ENCODE data around the gene HADH.

The HADH gene

GRCh38 chr4:107993969-107994368, 4.3 kb downstream of the HADH start:
- Histone ChIP-seq H3K36me3 (ENCODE audit: control insufficient read depth in 5 of 5, insufficient read depth in 5 of 5, low read length in 5 of 5) (peaks cover 0 to 5% (median 3%) of the 10 kb centered on the region in 5 donors), H3K27ac (ENCODE audit: low read depth, low read length) (peak overlapping the region; percentile 75), H3K4me1 (ENCODE audit: control insufficient read depth in 5 of 5, insufficient read depth in 5 of 5, low read length in 5 of 5) (peaks cover 2 to 77% (median 72%) of the 10 kb centered on the region in 5 donors), H3K27me3 (ENCODE audit: control insufficient read depth in 5 of 5, insufficient read depth in 4 of 5, low read length in 5 of 5) (no peaks in the 10 kb centered on the region), H3K4me3 (ENCODE audit: low read depth in 1 of 5, low read length in 5 of 5) (peak overlapping the region in 3 of 5 donors; percentile 5 to 17 (median 9)), H3K9me3 (ENCODE audit: control insufficient read depth in 5 of 5, low read length in 5 of 5) (no peaks in the 10 kb centered on the region), H3K9ac (ENCODE audit: low read length in 5 of 5) (peak overlapping the region in 2 of 5 donors; percentile 43 to 57)

- Histone ChIP-seq H3K27me3 (ENCODE audit: control insufficient read depth in 5 of 5, insufficient read depth in 4 of 5, low read length in 5 of 5) (no peaks in the 10 kb centered on the region), H3K4me1 (ENCODE audit: control insufficient read depth in 5 of 5, insufficient read depth in 5 of 5, low read length in 5 of 5) (peaks cover 2 to 73% (median 68%) of the 10 kb centered on the region in 5 donors), H3K27ac (ENCODE audit: low read depth, low read length) (peak overlapping the region; percentile 75), H3K9me3 (ENCODE audit: control insufficient read depth in 5 of 5, low read length in 5 of 5) (no peaks in the 10 kb centered on the region), H3K4me3 (ENCODE audit: low read depth in 1 of 5, low read length in 5 of 5) (no peak overlapping the region), H3K9ac (ENCODE audit: low read length in 5 of 5) (peak overlapping the region in 2 of 5 donors; percentile 43 to 57), H3K36me3 (ENCODE audit: control insufficient read depth in 5 of 5, insufficient read depth in 5 of 5, low read length in 5 of 5) (peaks cover 0 to 5% (median 3%) of the 10 kb centered on the region in 5 donors)
Measured at GRCh38 chr4:107994894-107995293, 5.2 kb downstream of the HADH start.

- Histone ChIP-seq H3K27me3 (ENCODE audit: control insufficient read depth in 5 of 5, insufficient read depth in 4 of 5, low read length in 5 of 5) (no peaks in the 10 kb centered on the region), H3K4me3 (ENCODE audit: low read depth in 1 of 5, low read length in 5 of 5) (no peak overlapping the region), H3K4me1 (ENCODE audit: control insufficient read depth in 5 of 5, insufficient read depth in 5 of 5, low read length in 5 of 5) (peaks cover 2 to 67% (median 49%) of the 10 kb centered on the region in 5 donors), H3K27ac (ENCODE audit: low read depth, low read length) (peak overlapping the region; percentile 75), H3K9ac (ENCODE audit: low read length in 5 of 5) (peak overlapping the region in 3 of 5 donors; percentile 22 to 45 (median 23)), H3K9me3 (ENCODE audit: control insufficient read depth in 5 of 5, low read length in 5 of 5) (no peaks in the 10 kb centered on the region), H3K36me3 (ENCODE audit: control insufficient read depth in 5 of 5, insufficient read depth in 5 of 5, low read length in 5 of 5) (peaks cover 2 to 9% (median 3%) of the 10 kb centered on the region in 5 donors)
Measured at GRCh38 chr4:107996949-107997788, 7.5 kb downstream of the HADH start.

GRCh38 chr4:107997794-107998193, 8.1 kb downstream of the HADH start:
- no peaks in the 10 kb centered on the region for H3K27me3 ChIP-seq (ENCODE audit: control insufficient read depth in 5 of 5, insufficient read depth in 4 of 5, low read length in 5 of 5)
- peak overlapping the region in 2 of 5 donors; percentile 0 to 3 for H3K9ac ChIP-seq (ENCODE audit: low read length in 5 of 5)
- peak overlapping the region in 1 of 5 donors; percentile 4 for H3K4me3 ChIP-seq (ENCODE audit: low read depth in 1 of 5, low read length in 5 of 5)
- peak overlapping the region; percentile 75 for H3K27ac ChIP-seq (ENCODE audit: low read depth, low read length)
- H3K4me1 ChIP-seq (ENCODE audit: control insufficient read depth in 5 of 5, insufficient read depth in 5 of 5, low read length in 5 of 5), result peaks cover 2 to 61% (median 43%) of the 10 kb centered on the region in 5 donors
- peaks cover 2 to 9% (median 3%) of the 10 kb centered on the region in 5 donors for H3K36me3 ChIP-seq (ENCODE audit: control insufficient read depth in 5 of 5, insufficient read depth in 5 of 5, low read length in 5 of 5)
- no peaks in the 10 kb centered on the region for H3K9me3 ChIP-seq (ENCODE audit: control insufficient read depth in 5 of 5, low read length in 5 of 5)

GRCh38 chr4:107999932-108000539, 10.3 kb downstream of the HADH start:
- Histone ChIP-seq H3K36me3 (ENCODE audit: control insufficient read depth in 5 of 5, insufficient read depth in 5 of 5, low read length in 5 of 5) (peaks cover 2 to 9% (median 3%) of the 10 kb centered on the region in 5 donors), H3K4me1 (ENCODE audit: control insufficient read depth in 5 of 5, insufficient read depth in 5 of 5, low read length in 5 of 5) (peaks cover 0 to 54% (median 29%) of the 10 kb centered on the region in 5 donors), H3K9me3 (ENCODE audit: control insufficient read depth in 5 of 5, low read length in 5 of 5) (no peaks in the 10 kb centered on the region), H3K9ac (ENCODE audit: low read length in 5 of 5) (no peak overlapping the region), H3K27me3 (ENCODE audit: control insufficient read depth in 5 of 5, insufficient read depth in 4 of 5, low read length in 5 of 5) (no peaks in the 10 kb centered on the region), H3K4me3 (ENCODE audit: low read depth in 1 of 5, low read length in 5 of 5) (no peak overlapping the region), H3K27ac (ENCODE audit: low read depth, low read length) (peak overlapping the region; percentile 29)

GRCh38 chr4:108001540-108002135, 11.9 kb downstream of the HADH start:
- H3K27ac ChIP-seq (ENCODE audit: low read depth, low read length), result peak overlapping the region; percentile 6
- no peaks in the 10 kb centered on the region for H3K9me3 ChIP-seq (ENCODE audit: control insufficient read depth in 5 of 5, low read length in 5 of 5)
- H3K36me3 ChIP-seq (ENCODE audit: control insufficient read depth in 5 of 5, insufficient read depth in 5 of 5, low read length in 5 of 5), result peaks cover 0 to 4% (median 3%) of the 10 kb centered on the region in 5 donors
- peaks cover 0 to 53% (median 33%) of the 10 kb centered on the region in 5 donors for H3K4me1 ChIP-seq (ENCODE audit: control insufficient read depth in 5 of 5, insufficient read depth in 5 of 5, low read length in 5 of 5)
- no peaks in the 10 kb centered on the region for H3K27me3 ChIP-seq (ENCODE audit: control insufficient read depth in 5 of 5, insufficient read depth in 4 of 5, low read length in 5 of 5)
- H3K4me3 ChIP-seq (ENCODE audit: low read depth in 1 of 5, low read length in 5 of 5), result no peak overlapping the region
- no peak overlapping the region for H3K9ac ChIP-seq (ENCODE audit: low read length in 5 of 5)

- H3K4me3 ChIP-seq (ENCODE audit: low read depth in 1 of 5, low read length in 5 of 5), result no peak overlapping the region
- no peak overlapping the region for H3K9ac ChIP-seq (ENCODE audit: low read length in 5 of 5)
- peaks cover 0 to 51% (median 21%) of the 10 kb centered on the region in 5 donors for H3K4me1 ChIP-seq (ENCODE audit: control insufficient read depth in 5 of 5, insufficient read depth in 5 of 5, low read length in 5 of 5)
- H3K27ac ChIP-seq (ENCODE audit: low read depth, low read length), result peak overlapping the region; percentile 17
- H3K36me3 ChIP-seq (ENCODE audit: control insufficient read depth in 5 of 5, insufficient read depth in 5 of 5, low read length in 5 of 5), result peaks cover 0 to 4% (median 3%) of the 10 kb centered on the region in 5 donors
- H3K9me3 ChIP-seq (ENCODE audit: control insufficient read depth in 5 of 5, low read length in 5 of 5), result no peaks in the 10 kb centered on the region
- H3K27me3 ChIP-seq (ENCODE audit: control insufficient read depth in 5 of 5, insufficient read depth in 4 of 5, low read length in 5 of 5), result no peaks in the 10 kb centered on the region
Measured at GRCh38 chr4:108003982-108004515, 14.4 kb downstream of the HADH start.

- Histone ChIP-seq H3K36me3 (ENCODE audit: control insufficient read depth in 5 of 5, insufficient read depth in 5 of 5, low read length in 5 of 5) (peaks cover 0 to 4% (median 3%) of the 10 kb centered on the region in 5 donors), H3K27me3 (ENCODE audit: control insufficient read depth in 5 of 5, insufficient read depth in 4 of 5, low read length in 5 of 5) (no peaks in the 10 kb centered on the region), H3K4me3 (ENCODE audit: low read depth in 1 of 5, low read length in 5 of 5) (no peak overlapping the region), H3K9me3 (ENCODE audit: control insufficient read depth in 5 of 5, low read length in 5 of 5) (no peaks in the 10 kb centered on the region), H3K4me1 (ENCODE audit: control insufficient read depth in 5 of 5, insufficient read depth in 5 of 5, low read length in 5 of 5) (peaks cover 0 to 55% (median 20%) of the 10 kb centered on the region in 5 donors), H3K9ac (ENCODE audit: low read length in 5 of 5) (no peak overlapping the region), H3K27ac (ENCODE audit: low read depth, low read length) (peak overlapping the region; percentile 17)
Measured at GRCh38 chr4:108004646-108005045, 15.0 kb downstream of the HADH start.

GRCh38 chr4:108005807-108006206, 16.1 kb downstream of the HADH start:
- peak overlapping the region; percentile 32 for H3K27ac ChIP-seq (ENCODE audit: low read depth, low read length)
- peaks cover 0 to 46% (median 20%) of the 10 kb centered on the region in 5 donors for H3K4me1 ChIP-seq (ENCODE audit: control insufficient read depth in 5 of 5, insufficient read depth in 5 of 5, low read length in 5 of 5)

More at GRCh38 chr4:108005807-108006206, 16.1 kb downstream of the HADH start:
- Histone ChIP-seq H3K4me3 (ENCODE audit: low read depth in 1 of 5, low read length in 5 of 5) (no peak overlapping the region), H3K27me3 (ENCODE audit: control insufficient read depth in 5 of 5, insufficient read depth in 4 of 5, low read length in 5 of 5) (no peaks in the 10 kb centered on the region), H3K9ac (ENCODE audit: low read length in 5 of 5) (no peak overlapping the region), H3K9me3 (ENCODE audit: control insufficient read depth in 5 of 5, low read length in 5 of 5) (no peaks in the 10 kb centered on the region), H3K36me3 (ENCODE audit: control insufficient read depth in 5 of 5, insufficient read depth in 5 of 5, low read length in 5 of 5) (peaks cover 0 to 7% (median 5%) of the 10 kb centered on the region in 5 donors)
